ENCODE measurements around the gene DISP2. TPM values are rescaled to one million over a fixed set of nuclear protein-coding genes. Genes with fewer than 3 reads are reported as not detected.

Gene DISP2
- total and polyA plus RNA-seq, 8 donors = 0.14 to 4.1 (median 1.4) TPM

DNA sequence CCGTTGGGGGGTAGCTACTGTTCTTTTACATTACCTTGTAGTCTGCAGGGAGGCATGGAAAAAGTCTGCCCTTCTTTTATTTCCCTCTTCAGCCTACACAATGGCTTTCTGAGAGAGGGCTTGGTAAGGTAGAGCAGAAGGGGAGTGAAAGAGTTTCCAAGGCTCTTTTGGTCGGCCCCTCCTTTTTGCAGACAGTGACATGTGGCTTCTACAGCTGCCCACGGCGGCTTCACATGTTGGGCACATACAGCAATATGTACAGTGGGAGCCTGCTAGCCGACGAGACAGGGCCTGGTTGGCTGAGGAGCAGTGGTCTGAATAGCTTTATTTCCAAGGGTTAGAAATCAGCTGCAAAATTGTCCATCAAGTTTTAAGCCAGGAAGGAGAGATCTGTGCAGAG lies 30.6 kb upstream of the DISP2 start:
- no peaks in the 10 kb centered on the region for H3K9me3 ChIP-seq
- WGBS, 2 donors = 75 to 76% methylated on average over 6 of the region's 6 CpGs
- no peak overlapping the region for H3K27ac ChIP-seq
- no peak for FAIRE-seq
- no peaks in the 10 kb centered on the region for H3K27me3 ChIP-seq
- intact Hi-C loops (cut with DNase I) = no loop called here
- no peak overlapping the region for H3K4me3 ChIP-seq
- no peak for DNase-seq
- no peaks in the 10 kb centered on the region for H3K36me3 ChIP-seq
- TF ChIP-seq CTCF (IDR thresholded peaks at IDR 0.05) = no peak
- no peak for ATAC-seq
- H3K4me1 ChIP-seq = peaks cover 9 to 14% (median 12%) of the 10 kb centered on the region in 3 donors

DNA sequence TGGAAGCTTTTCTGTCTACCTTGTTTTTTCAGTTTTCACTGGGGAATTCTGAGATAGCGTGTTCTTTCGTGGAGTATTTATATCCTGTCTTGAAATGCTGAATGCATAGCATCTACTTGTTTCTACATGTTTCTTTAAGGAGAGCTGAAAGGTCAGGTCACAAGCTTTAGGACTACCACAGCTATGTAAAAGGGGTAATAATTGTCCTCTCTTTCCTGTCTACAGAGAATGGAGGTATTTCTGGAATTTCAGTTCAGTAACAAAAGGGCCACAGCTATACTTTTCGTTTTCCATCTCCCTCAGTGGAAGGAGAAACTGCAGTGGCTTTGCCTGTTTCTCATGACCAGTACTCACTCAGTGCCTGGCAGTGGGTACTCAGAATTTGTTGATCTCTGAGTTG lies 29.8 kb upstream of the DISP2 start:
- ATAC-seq = no peak
- no peak for FAIRE-seq
- H3K36me3 ChIP-seq = no peaks in the 10 kb centered on the region
- peaks cover 9 to 14% (median 9%) of the 10 kb centered on the region in 3 donors for H3K4me1 ChIP-seq
- 70 to 83% methylated on average over 3 of the region's 3 CpGs for WGBS, 2 donors
- no peaks in the 10 kb centered on the region for H3K9me3 ChIP-seq
- no peak for TF ChIP-seq CTCF (IDR thresholded peaks at IDR 0.05)
- peak overlapping the region in 1 of 4 donors; percentile 3 for H3K27ac ChIP-seq
- H3K4me3 ChIP-seq = no peak overlapping the region
- no peak for DNase-seq
- intact Hi-C loops (cut with DNase I) = no loop called here
- no peaks in the 10 kb centered on the region for H3K27me3 ChIP-seq

DNA sequence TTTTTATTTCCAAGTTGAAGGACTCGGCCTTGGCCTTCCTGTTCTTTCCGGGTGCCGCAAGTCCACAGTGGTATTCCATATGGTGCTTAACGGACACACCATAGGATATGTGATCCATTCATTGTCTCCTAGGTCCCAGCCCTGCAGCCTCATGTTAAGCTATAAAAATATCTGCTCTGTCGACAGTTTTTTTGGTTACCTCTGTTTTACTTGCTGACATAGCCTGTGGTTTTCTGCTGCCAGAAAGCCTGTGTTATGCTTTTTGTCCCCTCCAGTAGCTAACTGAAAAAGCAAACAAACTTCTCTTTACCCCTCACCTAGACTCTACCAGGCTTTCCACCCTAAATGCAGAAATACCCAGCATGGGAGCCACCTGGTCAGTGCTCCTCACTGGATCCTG lies 29.3 kb upstream of the DISP2 start:
- no peak for FAIRE-seq
- intact Hi-C loops (cut with DNase I) = no loop called here
- Histone ChIP-seq H3K4me3 (no peak overlapping the region), H3K27me3 (no peaks in the 10 kb centered on the region), H3K27ac (peak overlapping the region in 1 of 4 donors; percentile 3), H3K4me1 (peaks cover 9 to 15% (median 9%) of the 10 kb centered on the region in 3 donors), H3K36me3 (no peaks in the 10 kb centered on the region), H3K9me3 (no peaks in the 10 kb centered on the region)
- TF ChIP-seq CTCF (IDR thresholded peaks at IDR 0.05) = no peak
- 81% methylated on average over 5 of the region's 5 CpGs for WGBS, 2 donors
- ATAC-seq = no peak
- DNase-seq = no peak

GRCh38 chr15:40329804-40330203 lies 28.2 kb upstream of the DISP2 start:
- Histone ChIP-seq H3K4me3 (no peak overlapping the region), H3K4me1 (peaks cover 6 to 21% (median 7%) of the 10 kb centered on the region in 3 donors), H3K27ac (peak overlapping the region in 2 of 4 donors; percentile 28 to 41), H3K36me3 (no peaks in the 10 kb centered on the region), H3K9me3 (no peaks in the 10 kb centered on the region), H3K27me3 (no peaks in the 10 kb centered on the region)
- ATAC-seq (no peak), DNase-seq (no peak), FAIRE-seq (no peak)
- WGBS, 2 donors = 79 to 80% methylated on average over 7 of the region's 7 CpGs
- intact Hi-C loops (cut with DNase I) = no loop called here
- TF ChIP-seq CTCF (IDR thresholded peaks at IDR 0.05) = no peak

DNA sequence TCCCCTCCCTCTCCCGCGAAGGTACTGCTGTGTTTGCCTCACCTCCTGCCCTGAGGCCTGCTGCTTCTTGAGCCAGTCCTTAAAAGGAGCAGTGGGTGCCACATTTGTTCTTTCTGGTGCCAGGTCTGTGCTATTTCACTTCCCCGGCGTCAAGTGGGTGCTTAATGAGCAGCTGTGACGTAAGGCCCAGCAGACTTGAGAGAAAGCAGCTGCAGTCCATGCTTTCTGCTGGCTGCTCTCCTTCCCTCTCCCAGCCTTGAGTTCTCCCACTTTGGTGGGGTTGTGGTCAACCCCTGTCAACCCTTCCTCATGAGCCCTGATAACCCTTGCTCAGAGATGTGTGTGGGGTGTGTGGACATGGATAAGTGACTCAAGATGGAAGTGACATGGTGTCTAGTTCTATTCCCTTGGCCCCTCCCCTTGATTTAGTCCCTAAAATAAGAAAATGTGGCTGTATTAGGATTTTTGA lies 27.6 kb upstream of the DISP2 start:
- no peaks in the 10 kb centered on the region for H3K27me3 ChIP-seq
- peak in 2 of 4 donors; percentile 9 to 24 for ATAC-seq
- no peak for TF ChIP-seq CTCF (IDR thresholded peaks at IDR 0.05)
- no peak for FAIRE-seq
- H3K27ac ChIP-seq = peak overlapping the region in 2 of 4 donors; percentile 28 to 41
- no peaks in the 10 kb centered on the region for H3K9me3 ChIP-seq
- intact Hi-C loops (cut with DNase I) = no loop called here
- no peaks in the 10 kb centered on the region for H3K36me3 ChIP-seq
- H3K4me1 ChIP-seq = peaks cover under 1 to 20% (median under 1%) of the 10 kb centered on the region in 3 donors
- 73 to 80% methylated on average over 5 of the region's 5 CpGs for WGBS, 2 donors
- peak in 1 of 6 donors; percentile 37 for DNase-seq
- no peak overlapping the region for H3K4me3 ChIP-seq

All from pancreas (tissue), 10 donors.